Measurements from ENCODE around the gene TSTD1.
"Not testable (repeated sequence)": the region's sequence is repeated elsewhere in the genome, so short reads cannot be mapped to it uniquely, and the experiment has no call there.

Gene TSTD1

GRCh38 chr1:161068306-161069234 lies 29.8 kb upstream of the TSTD1 start:
- DNase-seq (ENCODE audit: low spot score) = no peak

GRCh38 chr1:161066694-161067093 lies 27.9 kb upstream of the TSTD1 start:
- DNase-seq (ENCODE audit: low spot score) = no peak

- DNase-seq (ENCODE audit: low spot score) = not testable (repeated sequence)
Measured at GRCh38 chr1:161065681-161066080, 26.9 kb upstream of the TSTD1 start.

GRCh38 chr1:161063936-161064335 lies 25.2 kb upstream of the TSTD1 start:
- DNase-seq (ENCODE audit: low spot score) = not testable (repeated sequence)

- DNase-seq (ENCODE audit: low spot score) = no peak
Measured at GRCh38 chr1:161061419-161061818, 22.7 kb upstream of the TSTD1 start.

- DNase-seq (ENCODE audit: low spot score) = no peak
Measured at GRCh38 chr1:161059293-161059692, 20.5 kb upstream of the TSTD1 start.

GRCh38 chr1:161054805-161055204 lies 16.0 kb upstream of the TSTD1 start:
- no peak for DNase-seq (ENCODE audit: low spot score)

GRCh38 chr1:161054232-161054631 lies 15.5 kb upstream of the TSTD1 start:
- DNase-seq (ENCODE audit: low spot score) = no peak

- no peak for DNase-seq (ENCODE audit: low spot score)
Measured at GRCh38 chr1:161052899-161053298, 14.1 kb upstream of the TSTD1 start.

- no peak for DNase-seq (ENCODE audit: low spot score)
Measured at GRCh38 chr1:161051219-161051618, 12.5 kb upstream of the TSTD1 start.

- no peak for DNase-seq (ENCODE audit: low spot score)
Measured at GRCh38 chr1:161048949-161049722, 10.4 kb upstream of the TSTD1 start.

- no peak for DNase-seq (ENCODE audit: low spot score)
Measured at GRCh38 chr1:161047436-161048420, 9.0 kb upstream of the TSTD1 start.

GRCh38 chr1:161046605-161047228 lies 8.0 kb upstream of the TSTD1 start:
- no peak for DNase-seq (ENCODE audit: low spot score)

GRCh38 chr1:161045736-161046604 lies 7.2 kb upstream of the TSTD1 start, which contains the start of gene USF1:
Gene USF1 (minus strand): TSS chr1:161045977. CDS start chr1:161043275, 2,702 bp downstream.
- peak; percentile 90 for DNase-seq (ENCODE audit: low spot score)

- peak; percentile 86 for DNase-seq (ENCODE audit: low spot score)
Measured at GRCh38 chr1:161044908-161045735, 6.4 kb upstream of the TSTD1 start.

GRCh38 chr1:161044535-161044907 lies 5.8 kb upstream of the TSTD1 start:
- no peak for DNase-seq (ENCODE audit: low spot score)

- no peak for DNase-seq (ENCODE audit: low spot score)
Measured at GRCh38 chr1:161039546-161039945, 782 bp upstream of the TSTD1 start.

- no peak for DNase-seq (ENCODE audit: low spot score)
Measured at GRCh38 chr1:161039154-161039545, 386 bp upstream of the TSTD1 start.

Data from HuH-7.5 (cell line).